NCI-H2171 (cell line): ENCODE measurements around the gene MINDY3.
"Not testable (repeated sequence)": the region's sequence is repeated elsewhere in the genome, so short reads cannot be mapped to it uniquely, and the experiment has no call there.

Experiments
- DNase-seq: peaks from one replicate; lab custom pipeline; 2025; lab: John Stamatoyannopoulos, UW

The MINDY3 gene

DNA sequence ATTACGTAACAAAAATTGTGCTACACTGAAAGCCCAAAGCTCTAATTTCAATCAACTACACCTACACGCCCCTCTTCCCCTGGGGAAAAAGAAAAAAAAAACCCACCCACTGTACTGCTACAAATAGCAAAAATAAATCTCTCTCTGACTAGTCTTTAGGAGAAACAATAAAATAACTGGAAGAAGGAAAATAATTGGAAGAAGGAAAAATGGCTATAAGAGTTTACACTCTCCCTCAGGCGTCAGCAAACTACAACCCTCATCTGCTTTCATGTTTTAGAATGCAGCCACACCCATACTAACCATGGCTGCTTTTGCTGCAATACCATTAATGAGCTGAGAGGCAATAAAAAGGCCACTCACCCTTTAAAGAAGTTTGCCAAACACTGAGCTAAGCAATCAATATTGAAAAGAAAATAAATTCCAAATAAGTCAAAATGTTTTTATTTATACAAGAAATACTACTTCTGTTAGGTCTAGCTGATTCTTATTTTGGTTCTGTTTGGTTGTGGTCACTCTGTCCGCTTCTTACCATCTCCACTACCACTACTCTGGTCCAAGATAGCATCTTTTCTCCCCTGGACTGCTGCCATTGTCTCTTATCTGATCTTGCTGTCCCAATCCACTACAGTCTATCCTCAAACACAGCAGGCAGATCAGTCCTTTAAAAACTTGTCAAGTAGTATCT lies 3.8 kb downstream of the MINDY3 start:
- DNase-seq = no peak

DNA sequence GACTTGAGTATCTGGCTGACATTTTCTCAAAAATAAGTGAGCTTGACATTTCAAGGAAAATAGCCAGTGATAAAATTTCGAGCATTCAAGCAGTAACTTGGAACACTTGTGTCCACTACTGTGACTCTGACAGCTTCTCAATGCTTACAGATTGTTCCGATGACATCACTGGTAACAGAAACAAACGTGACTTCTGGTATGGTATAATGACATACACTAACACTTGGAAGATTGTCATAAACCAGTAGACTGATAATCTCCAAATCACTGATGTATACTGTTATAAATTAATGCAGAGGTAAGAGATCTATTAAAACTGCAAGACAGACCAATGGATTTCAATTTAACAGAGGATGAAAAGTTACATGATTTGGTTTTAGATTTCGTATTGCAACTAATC lies 6.5 kb downstream of the MINDY3 start:
- no peak for DNase-seq

GRCh38 chr10:15852111-15852557 lies 8.2 kb downstream of the MINDY3 start:
- no peak for DNase-seq

- not testable (repeated sequence) for DNase-seq
These were observed 9.8 kb downstream of the MINDY3 start for GRCh38 chr10:15850337-15850978.

- DNase-seq = no peak
These were observed 11.0 kb downstream of the MINDY3 start for GRCh38 chr10:15849316-15849715.

- no peak for DNase-seq
These were observed 12.8 kb downstream of the MINDY3 start for GRCh38 chr10:15847481-15847880.

- DNase-seq = no peak
These were observed 15.8 kb downstream of the MINDY3 start for GRCh38 chr10:15844517-15844916.

GRCh38 chr10:15843695-15844094 lies 16.6 kb downstream of the MINDY3 start:
- DNase-seq = no peak

DNA sequence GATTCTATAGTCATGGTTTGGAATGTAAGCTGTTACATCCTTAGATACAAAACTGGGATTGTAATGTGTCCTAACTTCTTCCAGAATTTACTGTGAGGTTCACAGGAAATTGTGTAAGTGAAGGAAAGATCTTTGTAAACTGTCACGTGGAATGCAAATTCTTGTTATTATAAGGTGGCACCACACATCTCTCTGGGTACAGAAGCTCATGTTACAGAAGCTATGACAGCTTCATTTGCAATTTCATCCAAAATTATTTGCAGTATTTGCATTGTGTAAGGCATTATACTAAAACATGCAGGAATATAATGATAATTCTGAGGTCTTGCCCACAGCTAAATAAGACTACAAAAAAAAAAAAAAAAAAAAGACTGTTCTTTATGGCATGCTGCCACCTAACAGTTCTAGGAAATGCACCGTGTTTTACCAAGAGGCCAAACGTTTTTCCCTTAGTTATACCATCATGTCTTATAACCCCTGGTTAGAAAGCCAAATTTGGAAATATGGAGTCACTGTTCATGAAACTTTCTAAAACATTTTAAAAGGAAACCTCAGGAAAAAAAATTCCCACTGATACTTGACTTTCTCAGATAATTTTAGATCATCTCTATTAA lies 17.6 kb downstream of the MINDY3 start:
- no peak for DNase-seq

DNA sequence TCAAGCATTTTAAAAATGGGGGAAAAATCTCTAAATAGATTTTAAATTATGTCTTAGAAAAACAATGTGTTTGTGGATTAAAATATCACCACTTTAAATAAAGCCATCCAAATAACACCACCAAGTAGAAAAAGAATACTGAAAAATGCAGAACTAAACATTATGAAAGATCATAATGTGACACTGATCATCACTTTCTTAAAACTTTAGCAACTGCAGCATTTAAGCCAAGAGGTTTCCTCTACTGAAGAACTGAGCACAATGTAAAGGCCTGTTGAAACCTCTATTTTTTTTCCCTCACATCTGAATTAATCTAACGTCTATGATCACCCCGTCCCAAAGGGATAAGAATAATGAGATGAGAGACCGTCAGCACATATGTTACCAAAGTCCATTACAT lies 18.6 kb downstream of the MINDY3 start:
- no peak for DNase-seq

GRCh38 chr10:15836807-15837206 lies 23.5 kb downstream of the MINDY3 start:
- DNase-seq = no peak

GRCh38 chr10:15829495-15829894 lies 30.8 kb downstream of the MINDY3 start:
- DNase-seq = no peak

- DNase-seq = no peak
These were observed 35.8 kb downstream of the MINDY3 start for GRCh38 chr10:15824498-15824897.

- DNase-seq = no peak
These were observed 38.2 kb downstream of the MINDY3 start for GRCh38 chr10:15822131-15822530.

- DNase-seq = no peak
These were observed 39.1 kb downstream of the MINDY3 start for GRCh38 chr10:15821046-15821683.

GRCh38 chr10:15817409-15818046 lies 42.8 kb downstream of the MINDY3 start:
- DNase-seq = no peak

DNA sequence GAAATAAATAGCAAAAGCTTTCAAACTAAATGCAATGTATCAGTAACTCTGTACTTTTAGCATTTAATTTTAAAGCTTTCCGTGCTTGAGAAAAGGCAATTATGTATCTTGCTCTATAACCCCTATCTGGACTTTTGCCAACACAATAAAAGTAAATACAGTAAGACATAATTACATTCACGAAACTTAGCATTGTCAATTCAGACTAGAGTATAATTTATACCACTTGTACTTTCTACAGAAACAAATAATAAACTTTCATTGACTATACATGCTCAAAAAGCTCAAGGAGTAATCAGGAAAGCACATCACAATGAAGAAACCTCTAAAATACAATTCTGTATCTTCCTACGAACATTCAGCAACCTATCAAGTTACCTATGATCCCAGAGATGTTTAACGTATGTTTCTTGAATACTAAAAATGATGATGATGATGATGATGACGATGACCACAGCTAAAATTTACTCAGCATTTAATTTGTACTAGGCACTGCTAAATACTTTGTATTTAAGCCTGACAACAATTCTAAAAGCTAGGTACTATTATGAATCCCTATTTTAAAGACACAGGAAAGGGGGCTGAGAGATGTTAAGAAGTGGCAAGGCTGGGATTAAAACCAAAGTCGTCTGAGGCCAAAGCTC lies 44.9 kb downstream of the MINDY3 start:
- no peak for DNase-seq

DNA sequence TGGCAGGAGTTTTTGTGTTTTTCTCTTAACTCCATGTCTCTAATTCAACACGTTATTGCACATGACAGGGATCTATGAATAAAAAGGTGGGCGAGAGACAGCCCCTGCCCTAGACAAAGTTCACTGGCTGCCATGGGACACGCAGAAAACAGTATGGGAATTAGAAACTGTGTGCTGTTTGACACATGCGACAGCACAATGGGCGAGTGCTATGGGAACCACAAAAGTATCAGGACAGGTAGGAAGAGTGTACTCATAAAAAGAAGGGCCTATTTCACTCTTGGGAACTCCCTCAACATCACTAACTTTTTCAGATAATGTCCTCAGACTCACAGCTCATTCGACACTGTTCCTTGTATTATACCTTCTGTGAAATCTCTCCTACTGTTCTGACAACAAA lies 45.7 kb downstream of the MINDY3 start:
- DNase-seq = no peak

GRCh38 chr10:15813415-15813814 lies 46.9 kb downstream of the MINDY3 start:
- no peak for DNase-seq

DNA sequence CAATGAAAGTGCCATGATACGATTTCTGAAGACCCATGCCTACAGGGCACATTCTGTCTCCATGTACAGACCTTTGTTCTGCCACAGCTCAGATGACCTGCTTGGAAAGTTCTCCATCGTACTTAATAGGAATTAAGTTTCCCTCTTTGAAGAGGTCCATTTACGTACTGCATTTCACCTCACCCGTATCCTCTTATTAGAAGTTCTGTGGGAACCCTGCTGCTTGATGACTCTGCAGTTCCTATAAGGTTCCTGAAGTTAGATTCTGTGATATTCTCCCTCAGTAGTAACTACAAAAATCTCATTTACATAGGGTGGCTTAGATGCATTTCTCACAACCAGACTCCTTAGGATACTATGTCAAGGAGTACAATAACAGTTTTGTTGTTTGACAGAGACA lies 50.9 kb downstream of the MINDY3 start:
- no peak for DNase-seq

DNA sequence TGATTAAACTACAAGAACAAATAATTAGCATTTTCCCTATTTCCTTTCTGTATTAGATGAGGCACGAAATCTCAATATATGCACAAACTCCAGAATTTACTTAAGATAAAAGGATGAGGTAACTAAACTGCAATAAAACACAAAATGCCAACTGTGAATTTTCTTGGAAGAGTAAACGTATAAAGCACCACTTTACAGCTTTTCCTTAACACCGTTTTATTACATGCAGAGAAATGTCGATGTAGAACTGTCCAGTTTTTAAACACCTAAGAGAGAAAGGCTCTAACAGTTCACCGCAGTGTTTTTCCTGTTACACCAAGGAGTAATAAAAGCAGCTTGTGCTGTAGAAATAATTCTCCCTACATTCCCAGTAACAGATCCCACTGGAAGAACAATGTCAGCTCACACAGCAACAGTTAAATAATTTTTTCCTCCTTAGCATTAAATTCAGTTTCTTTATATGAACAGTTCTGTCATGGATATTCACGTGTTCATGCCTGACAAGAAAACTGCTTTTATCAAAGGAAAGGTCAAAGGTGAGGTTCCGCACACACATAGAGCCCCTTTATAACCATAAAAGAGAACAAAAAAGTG lies 52.0 kb downstream of the MINDY3 start:
- DNase-seq = no peak
